D721Med (cell line): ENCODE data around the gene OPRD1.
A peak's percentile ranks its signal among the peaks of the same experiment; 100 is the strongest.

ENCODE experiments used
- DNase-seq: peaks from one replicate; pipeline ENCODE4 v3.0.0; 2011; ENCODE audit warnings: low spot score; ENCODE audit not compliant: insufficient read length
- FAIRE-seq: peaks from 2 replicates; lab custom pipeline; 2011; peaks lifted over from hg19 to GRCh38; lab: Jason Lieb, UNC
- TF ChIP-seq, protein P1 (sequence below): IDR thresholded peaks from 2 replicates; pipeline ENCODE4 v1.5.1; 2012; ENCODE audit warnings: mild to moderate bottlenecking, control low read depth; ENCODE audit not compliant: insufficient read depth; ENCODE audit errors: missing control alignments

Gene OPRD1

DNA sequence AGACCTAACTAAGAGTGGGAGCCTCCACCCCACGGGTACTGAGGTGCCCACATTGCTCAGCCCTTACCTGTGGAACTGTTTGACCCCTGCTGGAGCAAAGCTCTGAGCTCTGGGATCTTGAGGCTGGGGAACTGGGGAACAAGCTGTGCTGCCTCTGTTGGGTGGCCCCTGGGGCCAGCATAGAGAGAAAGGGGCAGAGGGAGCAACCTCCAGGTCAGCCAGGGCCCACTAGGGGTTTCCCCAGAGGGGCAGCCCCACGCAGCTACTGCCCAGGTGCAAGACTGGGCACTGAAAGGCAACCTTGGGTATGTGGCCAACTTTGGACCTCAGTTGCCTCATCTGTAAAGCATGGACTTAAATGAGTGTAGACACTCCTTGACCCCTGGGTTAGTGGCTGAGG is 78.9 kb downstream of the OPRD1 start:
- TF ChIP-seq, protein P1, sequence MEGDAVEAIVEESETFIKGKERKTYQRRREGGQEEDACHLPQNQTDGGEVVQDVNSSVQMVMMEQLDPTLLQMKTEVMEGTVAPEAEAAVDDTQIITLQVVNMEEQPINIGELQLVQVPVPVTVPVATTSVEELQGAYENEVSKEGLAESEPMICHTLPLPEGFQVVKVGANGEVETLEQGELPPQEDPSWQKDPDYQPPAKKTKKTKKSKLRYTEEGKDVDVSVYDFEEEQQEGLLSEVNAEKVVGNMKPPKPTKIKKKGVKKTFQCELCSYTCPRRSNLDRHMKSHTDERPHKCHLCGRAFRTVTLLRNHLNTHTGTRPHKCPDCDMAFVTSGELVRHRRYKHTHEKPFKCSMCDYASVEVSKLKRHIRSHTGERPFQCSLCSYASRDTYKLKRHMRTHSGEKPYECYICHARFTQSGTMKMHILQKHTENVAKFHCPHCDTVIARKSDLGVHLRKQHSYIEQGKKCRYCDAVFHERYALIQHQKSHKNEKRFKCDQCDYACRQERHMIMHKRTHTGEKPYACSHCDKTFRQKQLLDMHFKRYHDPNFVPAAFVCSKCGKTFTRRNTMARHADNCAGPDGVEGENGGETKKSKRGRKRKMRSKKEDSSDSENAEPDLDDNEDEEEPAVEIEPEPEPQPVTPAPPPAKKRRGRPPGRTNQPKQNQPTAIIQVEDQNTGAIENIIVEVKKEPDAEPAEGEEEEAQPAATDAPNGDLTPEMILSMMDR, result no peak
- DNase-seq (no peak), FAIRE-seq (no peak)

DNA sequence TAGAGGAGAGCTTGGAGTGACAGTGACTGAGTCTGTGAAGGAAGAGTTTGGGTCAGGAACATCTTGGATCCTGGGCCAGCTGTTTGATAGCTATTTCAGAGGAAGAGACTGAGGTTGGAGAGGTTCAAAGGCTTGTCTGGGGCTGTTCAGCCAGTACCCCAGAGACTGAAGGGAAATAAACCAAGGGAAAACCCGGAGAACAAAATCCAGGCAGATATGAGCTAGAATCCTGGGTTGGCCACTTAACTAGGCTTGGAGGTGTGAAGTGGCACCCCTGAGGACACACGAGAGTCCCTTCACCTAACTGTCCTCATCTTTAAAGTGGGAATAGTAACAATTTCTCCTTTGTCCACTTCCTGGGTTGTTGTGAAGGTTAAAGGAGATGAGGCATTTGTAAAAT is 79.3 kb downstream of the OPRD1 start:
- DNase-seq (no peak), FAIRE-seq (no peak)
- TF ChIP-seq, protein P1, result no peak

DNA sequence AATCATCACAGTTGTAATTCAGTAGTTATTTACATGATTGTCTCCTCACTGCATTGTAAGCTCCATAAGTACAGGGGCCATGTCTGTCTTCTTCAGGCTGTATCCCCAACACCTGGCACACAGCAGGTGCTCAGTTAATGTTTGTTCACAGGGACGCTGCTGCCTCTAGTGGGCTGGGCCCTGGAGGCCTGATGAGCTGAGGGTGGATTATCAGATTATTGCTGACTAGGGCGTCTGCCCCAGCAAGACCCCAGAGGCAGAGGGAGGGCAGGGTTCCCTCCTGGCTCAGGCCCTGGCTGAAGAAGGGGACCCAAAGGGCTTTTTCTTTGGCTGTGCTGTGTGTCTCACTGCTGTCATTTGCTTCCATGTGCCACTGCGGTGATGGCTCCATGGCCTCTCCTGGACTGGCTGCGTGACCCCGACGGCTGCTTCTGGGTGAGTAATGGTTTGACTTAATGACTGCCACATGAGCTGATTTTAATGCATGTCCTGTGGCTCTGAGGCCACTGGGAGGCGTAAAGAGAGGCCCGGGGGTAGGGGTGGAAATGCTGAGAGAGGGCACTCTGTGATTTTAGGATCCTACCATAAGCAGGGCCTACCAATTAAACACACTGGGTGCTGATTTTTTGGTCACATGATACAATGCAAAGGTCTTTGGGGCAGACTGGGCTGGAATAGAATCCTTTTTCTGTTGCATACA is 81.6 kb downstream of the OPRD1 start:
- no peak for DNase-seq
- no peak for FAIRE-seq
- TF ChIP-seq, protein P1, result peak; percentile 38

DNA sequence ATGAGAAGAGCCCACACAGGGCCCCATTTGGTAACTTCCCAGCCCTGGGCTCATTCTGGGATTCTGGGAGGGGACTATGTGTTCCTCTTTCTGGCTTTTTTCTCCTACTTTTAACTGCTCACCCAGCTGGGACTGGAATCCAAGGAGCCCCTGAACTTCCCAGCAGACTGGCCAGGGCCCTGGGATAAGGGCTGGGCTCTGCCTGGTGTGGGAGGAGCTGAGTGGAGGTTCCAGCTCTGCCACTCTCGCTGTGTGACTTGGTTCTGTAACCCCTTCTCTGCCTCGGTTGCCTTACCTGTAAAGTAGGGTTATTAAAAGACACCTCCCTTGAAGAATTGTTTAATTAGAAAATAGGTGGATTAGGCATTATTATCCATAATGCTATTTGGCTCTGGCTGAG is 82.8 kb downstream of the OPRD1 start:
- no peak for FAIRE-seq
- DNase-seq, result no peak
- TF ChIP-seq, protein P1, result no peak

DNA sequence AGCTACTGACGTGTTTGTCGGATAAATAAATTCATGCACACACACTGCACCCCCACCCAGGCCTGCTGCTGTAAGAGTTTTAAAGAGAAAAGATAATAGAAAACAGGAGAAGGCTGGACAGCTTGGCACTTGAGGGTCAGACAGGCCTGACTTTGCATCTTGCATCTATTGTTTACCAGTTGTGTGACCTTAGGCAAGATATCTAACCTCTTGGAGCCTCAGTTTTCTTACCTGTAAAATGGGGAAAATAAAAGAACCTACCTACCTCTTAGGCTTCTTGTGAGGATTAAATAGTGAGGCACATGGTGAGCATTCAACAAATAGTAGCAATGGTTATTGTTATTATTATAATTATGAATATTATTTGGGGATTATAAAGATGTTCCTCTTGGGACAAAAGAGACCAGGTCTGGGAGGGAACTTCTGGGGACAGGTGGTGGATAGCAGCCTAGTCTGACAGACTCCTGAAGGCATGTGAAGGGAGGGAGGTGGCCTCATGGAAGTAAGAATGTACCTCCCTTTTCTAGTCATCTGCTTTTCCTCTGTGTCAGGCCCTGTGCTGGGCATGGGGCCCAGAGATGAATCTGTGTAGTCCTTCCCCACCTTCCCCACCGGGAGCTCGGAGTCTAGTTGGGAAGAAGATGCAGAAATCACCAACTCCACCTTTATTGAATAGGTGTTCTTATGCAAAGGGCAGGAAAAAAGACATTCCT is 84.1 kb downstream of the OPRD1 start:
- DNase-seq (no peak), FAIRE-seq (no peak)
- TF ChIP-seq, protein P1, result no peak

DNA sequence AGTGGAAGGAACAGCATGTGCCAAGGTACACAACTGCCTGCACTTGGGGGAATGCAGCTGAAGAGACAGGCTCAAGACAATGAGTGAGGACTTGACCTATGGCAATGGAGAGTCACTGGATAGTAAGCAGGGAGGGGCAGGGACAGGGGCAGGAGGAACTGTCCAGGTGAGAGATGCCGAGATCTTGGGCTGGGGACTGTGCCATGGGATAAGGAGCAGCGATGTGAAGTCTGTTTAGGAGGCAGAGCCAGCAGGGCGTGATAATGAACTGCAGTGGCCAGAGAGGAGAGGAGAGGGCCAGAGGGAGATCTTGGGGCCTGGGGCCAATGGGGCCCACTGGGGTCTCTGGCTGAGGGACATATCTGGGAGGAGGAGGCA is 84.6 kb downstream of the OPRD1 start:
- FAIRE-seq, result no peak
- TF ChIP-seq, protein P1, result no peak
- no peak for DNase-seq

DNA sequence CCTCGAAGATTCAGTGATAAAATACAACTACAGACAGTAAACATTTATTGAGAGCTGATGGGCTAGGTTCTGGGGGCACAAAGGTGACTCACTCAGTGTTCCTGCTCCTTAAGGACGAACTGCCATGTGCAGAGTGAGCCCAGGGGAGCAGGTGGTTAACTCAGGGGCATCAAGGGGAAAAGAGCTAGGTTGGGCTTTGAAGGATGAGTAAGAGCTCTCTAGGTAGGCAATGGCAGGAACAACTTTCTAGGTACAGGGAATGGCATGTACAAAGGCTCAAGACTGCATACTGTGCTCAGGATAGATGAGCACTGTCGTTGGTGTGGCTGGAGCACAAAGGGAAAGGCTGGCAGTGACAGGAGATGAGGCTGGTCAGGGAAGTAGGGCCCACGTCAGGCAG is 85.8 kb downstream of the OPRD1 start:
- no peak for DNase-seq
- TF ChIP-seq, protein P1, result no peak
- FAIRE-seq, result no peak
